DOHH2 (cell line): ENCODE results near the gene DCTPP1.
"Not testable (repeated sequence)": the region's sequence is repeated elsewhere in the genome, so short reads cannot be mapped to it uniquely, and the experiment has no call there.

Experiments
- H3F3A ChIP-seq: fragments of 200-600 bp; sonication (generic), shearing (Covaris generic); 2 replicates; pipeline ENCODE4 v1.6.0; 2016; ENCODE audit warnings: antibody characterized with exemption, mild to moderate bottlenecking; ENCODE audit not compliant: control insufficient read depth, insufficient read depth
- H3K27ac ChIP-seq: fragments of 200-600 bp; sonication (generic); 2 replicates; pipeline ENCODE4 v1.5.1; 2014; ENCODE audit warnings: low read depth, mild to moderate bottlenecking, low read length, moderate library complexity
- H3K27me3 ChIP-seq: fragments of 200-600 bp; sonication (generic); 2 replicates; pipeline ENCODE4 v1.6.1; 2014; ENCODE audit warnings: mild to moderate bottlenecking, low read length, mixed read lengths; ENCODE audit not compliant: control insufficient read depth
- H3K36me3 ChIP-seq: fragments of 200-600 bp; sonication (generic); 2 replicates; pipeline ENCODE4 v1.6.1; 2014; ENCODE audit warnings: mild to moderate bottlenecking, low read length, moderate library complexity, mixed read lengths; ENCODE audit not compliant: control insufficient read depth
- H3K4me1 ChIP-seq: fragments of 200-600 bp; sonication (generic); 2 replicates; pipeline ENCODE4 v1.6.1; 2014; ENCODE audit warnings: mild to moderate bottlenecking, low read length, mixed read lengths; ENCODE audit not compliant: control insufficient read depth
- H3K4me2 ChIP-seq: fragments of 200-600 bp; sonication (generic); 2 replicates; pipeline ENCODE4 v1.6.0; 2014; ENCODE audit warnings: mild to moderate bottlenecking, low read length, moderate library complexity
- H3K4me3 ChIP-seq: fragments of 200-600 bp; sonication (generic); 2 replicates; pipeline ENCODE4 v1.5.1; 2014; ENCODE audit warnings: mild to moderate bottlenecking, low read length, mixed read lengths
- H3K79me2 ChIP-seq: fragments of 200-600 bp; sonication (generic); 2 replicates; pipeline ENCODE4 v1.6.1; 2014; ENCODE audit warnings: mild to moderate bottlenecking, low read length, mixed read lengths; ENCODE audit not compliant: control insufficient read depth
- H3K9me2 ChIP-seq: fragments of 200-600 bp; sonication (generic); replicated peaks from 2 replicates; pipeline ENCODE4 v1.6.1; 2014; ENCODE audit warnings: mild to moderate bottlenecking, low read length, mixed read lengths; ENCODE audit not compliant: control insufficient read depth
- H3K9me3 ChIP-seq: fragments of 200-600 bp; sonication (generic); 2 replicates; pipeline ENCODE4 v1.6.1; 2014; ENCODE audit warnings: antibody characterized with exemption, low read length, mixed read lengths; ENCODE audit not compliant: control insufficient read depth, insufficient read depth
- H4K20me1 ChIP-seq: fragments of 200-600 bp; sonication (generic); 2 replicates; pipeline ENCODE4 v1.6.0; 2014; ENCODE audit warnings: low read depth, mild to moderate bottlenecking, antibody characterized with exemption, low read length, moderate library complexity; ENCODE audit not compliant: control insufficient read depth, insufficient read depth
- EZH2phosphoT487 ChIP-seq: fragments of 200-600 bp; sonication (generic); IDR thresholded peaks from 2 replicates; pipeline ENCODE4 v1.6.1; 2017; ENCODE audit warnings: borderline replicate concordance, mild to moderate bottlenecking, antibody characterized with exemption, low read length, moderate library complexity, mixed read lengths
- TF ChIP-seq, protein P1 (sequence below): fragments of 200-600 bp; sonication (generic); IDR thresholded peaks from one replicate; pipeline ENCODE4 v1.5.1; 2014; ENCODE audit warnings: antibody characterized with exemption, mild to moderate bottlenecking, low read depth, low read length; ENCODE audit not compliant: poor library complexity, severe bottlenecking

The DCTPP1 gene

DNA sequence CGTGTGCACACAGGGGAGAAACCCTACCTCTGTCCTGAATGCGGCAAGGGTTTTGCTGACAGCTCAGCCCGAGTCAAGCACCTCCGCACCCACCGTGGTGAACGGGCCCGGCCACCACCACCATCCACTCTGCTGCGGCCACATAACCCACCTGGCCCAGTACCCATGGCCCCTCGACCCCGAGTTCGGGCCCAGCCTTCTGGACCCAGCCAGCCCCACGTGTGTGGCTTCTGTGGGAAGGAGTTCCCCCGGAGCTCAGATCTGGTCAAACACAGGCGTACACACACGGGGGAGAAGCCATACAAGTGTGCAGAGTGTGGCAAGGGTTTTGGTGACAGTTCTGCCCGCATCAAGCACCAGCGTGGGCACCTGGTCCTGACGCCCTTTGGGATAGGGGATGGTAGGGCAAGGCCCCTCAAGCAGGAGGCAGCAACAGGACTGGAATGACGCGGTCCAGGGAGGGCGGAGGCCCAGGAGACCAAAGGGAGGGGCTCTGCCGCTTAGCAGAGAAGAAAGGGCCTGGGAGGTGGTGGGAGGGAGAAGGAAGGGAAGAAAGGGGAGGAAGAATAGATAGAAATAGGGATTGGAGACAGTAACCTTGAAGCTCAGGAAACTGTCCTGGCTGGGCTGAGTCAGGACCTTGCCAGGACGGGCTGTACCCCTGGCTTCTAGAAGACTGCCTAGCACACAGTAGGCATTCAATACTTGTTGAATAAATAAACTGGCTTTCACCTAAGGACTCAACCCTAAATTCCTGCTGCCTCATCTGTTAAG is 31.0 kb downstream of the DCTPP1 start:
- H3K4me3 ChIP-seq, result no peak overlapping the region
- H3K79me2 ChIP-seq, result peaks cover 28% of the 10 kb centered on the region
- H3K36me3 ChIP-seq, result peaks cover 31% of the 10 kb centered on the region
- H3K27me3 ChIP-seq, result no peaks in the 10 kb centered on the region
- H3F3A ChIP-seq, result peaks cover 4% of the 10 kb centered on the region
- H3K27ac ChIP-seq, result no peak overlapping the region
- H4K20me1 ChIP-seq, result peaks cover 3% of the 10 kb centered on the region; the same call in 1 of the 2 replicates
- H3K4me1 ChIP-seq, result peaks cover 44% of the 10 kb centered on the region
- no peak for TF ChIP-seq EZH2phosphoT487
- TF ChIP-seq, protein P1, sequence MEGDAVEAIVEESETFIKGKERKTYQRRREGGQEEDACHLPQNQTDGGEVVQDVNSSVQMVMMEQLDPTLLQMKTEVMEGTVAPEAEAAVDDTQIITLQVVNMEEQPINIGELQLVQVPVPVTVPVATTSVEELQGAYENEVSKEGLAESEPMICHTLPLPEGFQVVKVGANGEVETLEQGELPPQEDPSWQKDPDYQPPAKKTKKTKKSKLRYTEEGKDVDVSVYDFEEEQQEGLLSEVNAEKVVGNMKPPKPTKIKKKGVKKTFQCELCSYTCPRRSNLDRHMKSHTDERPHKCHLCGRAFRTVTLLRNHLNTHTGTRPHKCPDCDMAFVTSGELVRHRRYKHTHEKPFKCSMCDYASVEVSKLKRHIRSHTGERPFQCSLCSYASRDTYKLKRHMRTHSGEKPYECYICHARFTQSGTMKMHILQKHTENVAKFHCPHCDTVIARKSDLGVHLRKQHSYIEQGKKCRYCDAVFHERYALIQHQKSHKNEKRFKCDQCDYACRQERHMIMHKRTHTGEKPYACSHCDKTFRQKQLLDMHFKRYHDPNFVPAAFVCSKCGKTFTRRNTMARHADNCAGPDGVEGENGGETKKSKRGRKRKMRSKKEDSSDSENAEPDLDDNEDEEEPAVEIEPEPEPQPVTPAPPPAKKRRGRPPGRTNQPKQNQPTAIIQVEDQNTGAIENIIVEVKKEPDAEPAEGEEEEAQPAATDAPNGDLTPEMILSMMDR, result no peak
- H3K9me2 ChIP-seq, result no peaks in the 10 kb centered on the region
- no peak overlapping the region for H3K4me2 ChIP-seq
- H3K9me3 ChIP-seq, result no peaks in the 10 kb centered on the region

DNA sequence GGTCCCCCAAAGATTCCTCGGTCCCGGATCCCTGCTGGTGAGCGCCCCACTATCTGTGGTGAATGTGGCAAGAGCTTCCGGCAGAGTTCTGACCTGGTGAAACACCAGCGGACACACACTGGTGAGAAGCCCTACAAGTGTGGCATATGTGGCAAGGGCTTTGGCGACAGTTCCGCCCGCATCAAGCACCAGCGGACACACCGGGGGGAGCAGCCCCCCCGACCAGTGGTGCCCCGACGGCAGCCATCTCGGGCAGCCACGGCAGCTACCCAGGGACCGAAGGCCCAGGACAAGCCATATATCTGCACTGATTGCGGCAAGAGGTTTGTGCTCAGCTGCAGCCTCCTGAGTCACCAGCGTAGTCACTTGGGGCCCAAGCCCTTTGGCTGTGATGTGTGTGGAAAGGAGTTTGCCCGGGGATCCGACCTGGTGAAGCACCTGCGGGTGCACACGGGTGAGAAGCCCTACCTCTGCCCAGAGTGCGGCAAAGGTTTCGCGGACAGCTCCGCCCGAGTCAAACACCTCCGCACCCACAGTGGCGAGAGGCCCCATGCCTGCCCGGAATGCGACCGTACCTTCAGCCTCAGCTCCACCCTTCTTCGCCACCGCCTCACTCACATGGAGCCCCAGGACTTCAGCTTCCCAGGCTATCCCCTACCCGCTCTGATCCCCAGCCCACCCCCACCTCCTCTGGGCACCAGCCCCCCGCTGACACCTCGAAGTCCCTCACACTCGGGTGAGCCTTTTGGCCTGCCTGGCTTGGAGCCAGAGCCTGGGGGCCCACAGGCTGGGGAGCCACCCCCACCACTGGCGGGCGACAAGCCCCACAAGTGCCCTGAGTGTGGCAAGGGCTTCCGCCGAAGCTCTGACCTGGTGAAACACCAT is 31.8 kb downstream of the DCTPP1 start:
- H3K27ac ChIP-seq, result no peak overlapping the region
- H3F3A ChIP-seq, result peaks cover 4% of the 10 kb centered on the region
- no peaks in the 10 kb centered on the region for H3K9me2 ChIP-seq
- H3K4me3 ChIP-seq, result no peak overlapping the region
- no peak overlapping the region for H3K4me2 ChIP-seq
- peaks cover 31% of the 10 kb centered on the region for H3K36me3 ChIP-seq
- peaks cover 44% of the 10 kb centered on the region for H3K4me1 ChIP-seq
- no peaks in the 10 kb centered on the region for H3K9me3 ChIP-seq
- TF ChIP-seq, protein P1, result no peak
- no peak for TF ChIP-seq EZH2phosphoT487
- peaks cover 3% of the 10 kb centered on the region; the same call in 1 of the 2 replicates for H4K20me1 ChIP-seq
- no peaks in the 10 kb centered on the region for H3K27me3 ChIP-seq
- peaks cover 28% of the 10 kb centered on the region for H3K79me2 ChIP-seq

DNA sequence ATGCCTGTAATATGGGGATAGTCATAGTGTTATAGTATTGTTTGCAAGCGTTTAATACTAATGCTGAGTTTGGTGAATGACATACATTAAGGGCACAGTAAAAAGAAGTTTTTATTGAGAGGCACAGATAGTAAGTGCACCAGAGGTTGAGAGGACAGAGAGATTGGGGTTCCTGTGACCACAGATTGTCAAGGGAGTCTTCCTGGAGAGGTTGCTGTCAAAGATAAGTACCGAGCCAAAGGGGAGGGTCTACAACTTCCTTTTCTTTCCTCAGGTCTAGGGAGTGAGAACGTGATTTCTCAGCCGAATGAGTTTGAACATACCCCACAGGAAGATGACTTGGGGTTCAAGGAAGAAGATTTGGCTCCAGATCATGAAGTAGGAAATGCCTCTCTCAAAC is 32.8 kb downstream of the DCTPP1 start:
- Histone ChIP-seq H3K27ac (no peak overlapping the region), H3K4me1 (peaks cover 44% of the 10 kb centered on the region), H3K9me2 (no peaks in the 10 kb centered on the region), H3K79me2 (peaks cover 28% of the 10 kb centered on the region), H3K9me3 (no peaks in the 10 kb centered on the region), H3F3A (peaks cover 4% of the 10 kb centered on the region), H3K4me3 (no peak overlapping the region), H3K36me3 (peaks cover 31% of the 10 kb centered on the region), H4K20me1 (peaks cover 3% of the 10 kb centered on the region; the same call in 1 of the 2 replicates), H3K27me3 (no peaks in the 10 kb centered on the region), H3K4me2 (peak overlapping the region; percentile 97)
- TF ChIP-seq, protein P1, result no peak
- TF ChIP-seq EZH2phosphoT487, result no peak

DNA sequence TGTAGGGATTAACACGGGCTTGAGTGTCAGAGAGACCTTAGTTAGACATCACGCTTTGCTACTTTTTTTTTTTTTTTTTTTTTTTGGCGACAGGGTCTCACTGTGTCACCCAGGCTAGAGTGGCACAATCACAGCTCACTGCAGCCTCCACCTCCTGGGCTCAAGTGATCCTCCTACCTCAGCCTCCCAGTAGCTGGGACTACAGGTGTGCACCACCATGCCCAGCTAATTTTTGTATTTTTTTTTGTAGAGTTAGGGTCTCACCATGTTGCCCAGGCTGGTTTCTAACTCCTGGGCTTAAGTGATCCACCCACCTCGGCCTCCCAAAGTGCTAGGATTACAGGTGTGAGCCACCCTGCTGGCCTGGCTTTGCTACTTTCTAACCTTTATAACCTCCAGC is 33.2 kb downstream of the DCTPP1 start:
- H3K9me2 ChIP-seq, H3K27me3 ChIP-seq, H3K9me3 ChIP-seq, H3K27ac ChIP-seq, H3F3A ChIP-seq, H4K20me1 ChIP-seq: not testable (repeated sequence)
- Histone ChIP-seq H3K79me2 (peaks cover 28% of the 10 kb centered on the region), H3K4me2 (peak overlapping the region; percentile 97), H3K36me3 (peaks cover 31% of the 10 kb centered on the region), H3K4me1 (peaks cover 43% of the 10 kb centered on the region), H3K4me3 (peak overlapping the region; percentile 99)
